ENCODE results near the gene TREH.

Gene TREH

GRCh38 chr11:118694185-118694584 is 14.7 kb upstream of the TREH start:
- TF ChIP-seq, protein P1, sequence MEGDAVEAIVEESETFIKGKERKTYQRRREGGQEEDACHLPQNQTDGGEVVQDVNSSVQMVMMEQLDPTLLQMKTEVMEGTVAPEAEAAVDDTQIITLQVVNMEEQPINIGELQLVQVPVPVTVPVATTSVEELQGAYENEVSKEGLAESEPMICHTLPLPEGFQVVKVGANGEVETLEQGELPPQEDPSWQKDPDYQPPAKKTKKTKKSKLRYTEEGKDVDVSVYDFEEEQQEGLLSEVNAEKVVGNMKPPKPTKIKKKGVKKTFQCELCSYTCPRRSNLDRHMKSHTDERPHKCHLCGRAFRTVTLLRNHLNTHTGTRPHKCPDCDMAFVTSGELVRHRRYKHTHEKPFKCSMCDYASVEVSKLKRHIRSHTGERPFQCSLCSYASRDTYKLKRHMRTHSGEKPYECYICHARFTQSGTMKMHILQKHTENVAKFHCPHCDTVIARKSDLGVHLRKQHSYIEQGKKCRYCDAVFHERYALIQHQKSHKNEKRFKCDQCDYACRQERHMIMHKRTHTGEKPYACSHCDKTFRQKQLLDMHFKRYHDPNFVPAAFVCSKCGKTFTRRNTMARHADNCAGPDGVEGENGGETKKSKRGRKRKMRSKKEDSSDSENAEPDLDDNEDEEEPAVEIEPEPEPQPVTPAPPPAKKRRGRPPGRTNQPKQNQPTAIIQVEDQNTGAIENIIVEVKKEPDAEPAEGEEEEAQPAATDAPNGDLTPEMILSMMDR (conservative IDR thresholded peaks at IDR 0.05; ENCODE audit: low read depth): no peak

GRCh38 chr11:118691926-118692830 is 12.7 kb upstream of the TREH start:
- POLR2A ChIA-PET (ENCODE audit: low non-redundant PET): interaction anchor here (0.6 to 1.0 kb wide), 4 partner anchors 37 to 232 kb away, joined by 3 to 6 read pairs (median 3); partner anchors contain the start of gene DDX6
- CTCF ChIA-PET: interaction anchor here (0.6 to 1.5 kb wide), 6 partner anchors 25 to 265 kb away, joined by 3 read pairs; no protein-coding TSS in a partner anchor
- H3K27ac ChIP-seq: peak overlapping the region; percentile 99
- TF ChIP-seq, protein P1 (conservative IDR thresholded peaks at IDR 0.05; ENCODE audit: low read depth): no peak
- DNase-seq (ENCODE audit: low spot score): peak; percentile 90

More at GRCh38 chr11:118694185-118694584, 14.7 kb upstream of the TREH start:
- CTCF ChIA-PET: no interaction called here
- POLR2A ChIA-PET (ENCODE audit: low non-redundant PET): no interaction called here
- DNase-seq (ENCODE audit: low spot score): no peak
- H3K27ac ChIP-seq: peak overlapping the region; percentile 99

GRCh38 chr11:118690553-118691304 is 11.3 kb upstream of the TREH start:
- TF ChIP-seq, protein P1 (conservative IDR thresholded peaks at IDR 0.05; ENCODE audit: low read depth): no peak
- CTCF ChIA-PET: interaction anchor here (0.5 to 1.6 kb wide), 10 partner anchors 31 to 221 kb away, joined by 3 to 14 read pairs (median 4); partner anchors contain the start of gene DDX6
- peak overlapping the region; percentile 99 for H3K27ac ChIP-seq
- DNase-seq (ENCODE audit: low spot score): no peak
- POLR2A ChIA-PET (ENCODE audit: low non-redundant PET): no interaction called here

- ChIA-PET POLR2A (ENCODE audit: low non-redundant PET) (no interaction called here), CTCF (interaction anchor here (0.5 to 1.6 kb wide), 26 partner anchors 9 to 1894 kb away, joined by 3 to 14 read pairs (median 4); partner anchors contain the start of genes DDX6 and TREH)
- peak overlapping the region; percentile 99 for H3K27ac ChIP-seq
- peak; percentile 95 for DNase-seq (ENCODE audit: low spot score)
- TF ChIP-seq, protein P1 (conservative IDR thresholded peaks at IDR 0.05; ENCODE audit: low read depth): peak; percentile 98
Observed at GRCh38 chr11:118689852-118690552, 10.6 kb upstream of the TREH start.

DNA sequence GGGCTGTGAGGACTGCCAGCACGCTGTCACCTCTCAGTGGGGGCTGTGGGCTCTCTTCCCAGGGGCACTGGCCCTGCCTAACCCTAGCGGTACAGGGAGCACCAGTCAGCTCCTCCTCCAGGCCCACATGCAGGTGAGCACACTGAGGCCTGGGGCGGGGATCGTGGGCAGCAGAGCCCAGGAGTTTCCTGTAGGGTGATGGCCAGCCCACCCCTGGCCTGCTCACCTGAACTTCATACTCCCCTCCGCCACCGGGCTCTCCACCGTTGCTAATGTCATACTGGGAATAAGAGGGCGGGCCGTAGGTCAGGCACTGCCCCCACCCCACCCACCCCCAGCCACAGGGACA is 10.0 kb upstream of the TREH start:
- POLR2A ChIA-PET (ENCODE audit: low non-redundant PET): no interaction called here
- CTCF ChIA-PET: interaction anchor here (0.6 to 1.6 kb wide), 24 partner anchors 9 to 1894 kb away, joined by 3 to 14 read pairs (median 4); partner anchors contain the start of genes DDX6 and TREH
- TF ChIP-seq, protein P1 (conservative IDR thresholded peaks at IDR 0.05; ENCODE audit: low read depth): no peak
- no peak for DNase-seq (ENCODE audit: low spot score)
- H3K27ac ChIP-seq: peak overlapping the region; percentile 99

Data from RWPE1 (cell line).